Parietal lobe (tissue), 1 donor: Measurements from ENCODE around the gene TPSAB1. TPM values are rescaled to one million over a fixed set of nuclear protein-coding genes. Genes with fewer than 3 reads are reported as not detected.

Experiments used
- total RNA-seq: library from RNA; depleted of rRNA; stranded (reverse); fragments of >200 nt; gene quantifications from one replicate; pipeline ENCODE4 v1.2.3, GENCODE V29; 2014

The TPSAB1 gene
- total RNA-seq, result not detected

GRCh38 chr16:1240436-1240835 lies at the start of gene TPSAB1:
Gene TPSAB1, plus strand, starts transcription at chr16:1240705. Its CDS starts 234 bp downstream, at chr16:1240939.

DNA sequence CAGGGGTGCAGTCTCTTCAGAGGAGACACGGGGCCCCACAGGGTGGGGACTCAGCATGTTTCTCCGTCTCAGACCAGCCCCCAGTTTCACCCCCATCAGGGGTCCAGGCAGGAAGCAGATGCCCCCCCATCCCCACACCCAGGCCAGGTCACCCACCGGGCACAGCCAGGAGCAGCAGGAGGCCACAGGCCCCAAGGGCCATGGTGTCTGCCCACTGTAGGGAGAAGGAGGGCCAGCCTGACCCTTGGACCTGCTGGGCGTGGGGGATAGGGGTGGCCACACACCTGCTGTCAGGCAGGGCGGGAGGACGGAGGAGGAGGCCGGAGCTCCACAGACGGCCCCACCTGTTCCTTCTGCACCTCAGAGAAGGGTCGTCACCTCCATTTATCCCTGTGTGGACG lies 15.5 kb upstream of the TPSAB1 start, which contains the start of gene TPSG1:
TPSG1 (minus strand) TSS at position 218 of the 401 bp plus-strand sequence; CDS start at position 202, 16 bp downstream.

DNA sequence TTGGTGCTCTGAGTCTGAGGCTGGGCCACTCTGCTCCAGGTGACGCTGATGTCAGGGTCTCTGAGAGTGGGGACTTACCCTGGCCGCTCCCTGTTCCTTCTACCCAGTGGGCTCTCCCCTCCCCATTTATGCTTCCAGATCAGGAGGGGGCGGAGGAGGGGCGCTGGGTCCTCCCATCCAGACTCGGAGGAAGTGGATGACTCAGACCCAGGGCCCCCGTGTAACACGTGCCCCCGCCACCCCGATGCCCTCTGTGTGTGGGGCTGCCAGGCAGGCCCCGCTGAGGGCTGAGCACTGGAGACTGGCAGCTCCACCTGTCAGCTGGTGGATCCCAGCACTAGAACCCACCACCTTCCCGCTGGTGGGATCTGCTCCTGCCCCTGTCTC lies 10.4 kb upstream of the TPSAB1 start, which contains the start of gene TPSB2:
TPSB2 (minus strand) TSS at position 101 of the 387 bp plus-strand sequence. CDS start 233 bp downstream, outside the sequence.

GRCh38 chr16:1255276-1256122 lies 15.0 kb downstream of the TPSAB1 start, which contains the start of gene TPSD1:
Gene TPSD1, plus strand, starts transcription at chr16:1256069. Its CDS starts 212 bp downstream, at chr16:1256281.

Other genes with a start within 250 kb of the TPSAB1 start
- gene SSTR5, start 168.0 kb upstream of the TPSAB1 start, total RNA-seq, result not detected
- gene C1QTNF8, start 144.5 kb upstream of the TPSAB1 start, total RNA-seq, result 0.63 TPM
- gene CACNA1H, start 87.6 kb upstream of the TPSAB1 start, total RNA-seq, result 32.9 TPM
- gene TPSG1, start 15.4 kb upstream of the TPSAB1 start, total RNA-seq, result not detected
- not detected for gene TPSB2, start 10.5 kb upstream of the TPSAB1 start, total RNA-seq
- gene TPSD1, start 15.4 kb downstream of the TPSAB1 start, total RNA-seq, result not detected
- gene UBE2I, start 68.9 kb downstream of the TPSAB1 start, total RNA-seq, result 87.0 TPM
- gene BAIAP3, start 92.9 kb downstream of the TPSAB1 start, total RNA-seq, result 9.1 TPM
- 36.6 TPM for gene TSR3, start 111.2 kb downstream of the TPSAB1 start, total RNA-seq
- gene GNPTG, start 111.2 kb downstream of the TPSAB1 start, total RNA-seq, result 23.8 TPM
- 20.0 TPM for gene UNKL, start 174.0 kb downstream of the TPSAB1 start, total RNA-seq
- gene UQCC4, start 180.0 kb downstream of the TPSAB1 start, total RNA-seq, result 8.1 TPM
- not detected for gene PERCC1, start 190.4 kb downstream of the TPSAB1 start, total RNA-seq
- gene CCDC154, start 203.9 kb downstream of the TPSAB1 start, total RNA-seq, result 1.9 TPM
- 51.0 TPM for gene CLCN7, start 234.3 kb downstream of the TPSAB1 start, total RNA-seq
- not detected for gene PTX4, start 248.2 kb downstream of the TPSAB1 start, total RNA-seq